Esophagus squamous epithelium (tissue), 4 donors: ENCODE results near the gene ACP7.

ENCODE experiments used
- CTCF ChIP-seq, 6 experiments: fragments of 450-650 bp in 4 of 6; fragments of 200-600 bp in 2 of 6; sonication (generic) in 2 of 6; IDR thresholded peaks; one replicate each; pipeline ENCODE4 v1.5.1; 2016 to 2019; ENCODE audit warnings: antibody characterized with exemption in 6 of 6, mild to moderate bottlenecking in 4 of 6, moderate library complexity in 4 of 6
- POLR2A ChIP-seq, 4 donors: fragments of 450-650 bp; IDR thresholded peaks; one replicate each; pipeline ENCODE4 v1.6.1; 2017; ENCODE audit warnings: antibody characterized with exemption in 4 of 4, mild to moderate bottlenecking in 4 of 4, moderate library complexity in 3 of 4

DNA sequence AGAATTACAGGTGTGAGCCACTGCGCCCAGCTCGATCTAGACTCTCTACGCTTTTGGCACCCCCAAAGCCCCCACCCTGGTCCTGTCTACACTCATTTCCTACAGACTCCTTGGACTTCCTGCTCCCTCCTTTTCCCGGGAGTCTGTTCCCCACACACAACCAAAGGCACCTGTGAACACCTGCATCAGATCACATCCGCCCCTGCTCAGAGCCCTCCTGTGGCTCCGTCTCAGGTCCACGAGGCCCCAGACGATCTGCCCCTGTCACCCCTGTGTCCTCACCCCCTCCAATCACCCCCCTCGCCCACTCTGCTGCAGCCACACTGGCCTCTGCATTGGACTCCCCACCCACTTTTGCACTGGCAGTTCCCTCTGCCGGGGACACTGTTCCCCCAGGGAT lies 29.0 kb downstream of the ACP7 start:
- TF ChIP-seq POLR2A (IDR thresholded peaks at IDR 0.05) (no peak), CTCF (IDR thresholded peaks at IDR 0.05) (no peak)
